ENCODE results near the gene HNMT.

HNMT gene

DNA sequence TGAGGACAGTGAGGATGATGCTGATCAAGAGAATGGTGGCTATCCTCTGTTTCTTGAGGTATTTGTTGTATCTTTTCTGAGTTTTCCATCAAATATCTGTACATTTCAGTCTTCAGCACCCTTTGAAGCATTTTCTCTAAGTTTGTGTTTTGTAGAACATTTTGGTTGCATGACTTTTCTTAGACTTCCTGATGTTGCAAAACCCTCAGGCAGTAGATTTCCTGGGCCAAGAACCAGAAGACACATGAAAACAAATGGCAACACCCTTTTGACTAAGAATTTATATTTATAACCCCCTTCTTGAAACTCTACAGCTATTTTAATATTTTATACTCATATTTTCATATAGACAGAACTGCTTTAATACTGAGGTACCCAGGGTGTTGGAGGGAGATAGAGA lies 16.2 kb downstream of the HNMT start:
- in situ Hi-C loops (cut with MboI; ENCODE audit: low sequenced_read_pairs, unreplicated experiment): no loop called here
- DNase-seq (ENCODE audit: low spot score): no peak
- TF ChIP-seq, protein P1, sequence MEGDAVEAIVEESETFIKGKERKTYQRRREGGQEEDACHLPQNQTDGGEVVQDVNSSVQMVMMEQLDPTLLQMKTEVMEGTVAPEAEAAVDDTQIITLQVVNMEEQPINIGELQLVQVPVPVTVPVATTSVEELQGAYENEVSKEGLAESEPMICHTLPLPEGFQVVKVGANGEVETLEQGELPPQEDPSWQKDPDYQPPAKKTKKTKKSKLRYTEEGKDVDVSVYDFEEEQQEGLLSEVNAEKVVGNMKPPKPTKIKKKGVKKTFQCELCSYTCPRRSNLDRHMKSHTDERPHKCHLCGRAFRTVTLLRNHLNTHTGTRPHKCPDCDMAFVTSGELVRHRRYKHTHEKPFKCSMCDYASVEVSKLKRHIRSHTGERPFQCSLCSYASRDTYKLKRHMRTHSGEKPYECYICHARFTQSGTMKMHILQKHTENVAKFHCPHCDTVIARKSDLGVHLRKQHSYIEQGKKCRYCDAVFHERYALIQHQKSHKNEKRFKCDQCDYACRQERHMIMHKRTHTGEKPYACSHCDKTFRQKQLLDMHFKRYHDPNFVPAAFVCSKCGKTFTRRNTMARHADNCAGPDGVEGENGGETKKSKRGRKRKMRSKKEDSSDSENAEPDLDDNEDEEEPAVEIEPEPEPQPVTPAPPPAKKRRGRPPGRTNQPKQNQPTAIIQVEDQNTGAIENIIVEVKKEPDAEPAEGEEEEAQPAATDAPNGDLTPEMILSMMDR (IDR thresholded peaks at IDR 0.05; ENCODE audit: borderline replicate concordance, control extremely low read depth, extremely low read depth, insufficient read depth, missing control alignments): no peak

DNA sequence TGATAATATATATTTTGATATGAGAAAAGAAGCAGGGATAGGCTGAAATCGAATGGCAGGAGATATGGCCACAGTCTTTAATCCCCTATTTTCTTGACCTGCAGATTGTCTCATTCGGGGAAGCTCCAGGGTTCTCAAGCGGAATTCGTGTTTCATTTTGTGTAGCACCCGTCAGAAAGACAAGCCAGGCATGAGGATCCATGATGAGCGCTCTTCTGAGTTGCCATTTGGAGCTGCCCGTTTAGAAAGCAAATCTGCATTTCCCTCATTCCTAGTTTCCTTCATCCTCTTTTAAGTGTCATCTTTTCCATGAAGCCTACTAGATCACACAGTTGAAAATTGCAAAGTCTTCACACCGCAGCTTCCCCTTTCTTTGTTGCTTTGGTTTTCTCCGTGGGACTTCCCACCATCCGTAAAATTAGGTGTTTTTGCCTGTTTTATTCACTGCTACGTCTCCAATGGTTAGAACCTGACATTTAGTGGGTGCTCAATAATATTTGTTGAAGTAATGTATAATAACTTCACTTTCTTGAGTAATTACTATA lies 16.9 kb downstream of the HNMT start:
- no peak for DNase-seq (ENCODE audit: low spot score)
- TF ChIP-seq, protein P1 (IDR thresholded peaks at IDR 0.05; ENCODE audit: borderline replicate concordance, control extremely low read depth, extremely low read depth, insufficient read depth, missing control alignments): no peak
- in situ Hi-C loops (cut with MboI; ENCODE audit: low sequenced_read_pairs, unreplicated experiment): no loop called here

- in situ Hi-C loops (cut with MboI; ENCODE audit: low sequenced_read_pairs, unreplicated experiment): no loop called here
- no peak for DNase-seq (ENCODE audit: low spot score)
- TF ChIP-seq, protein P1 (IDR thresholded peaks at IDR 0.05; ENCODE audit: borderline replicate concordance, control extremely low read depth, extremely low read depth, insufficient read depth, missing control alignments): no peak
Measured at GRCh38 chr2:137983581-137983980, 19.3 kb downstream of the HNMT start.

- TF ChIP-seq, protein P1 (IDR thresholded peaks at IDR 0.05; ENCODE audit: borderline replicate concordance, control extremely low read depth, extremely low read depth, insufficient read depth, missing control alignments): no peak
- in situ Hi-C loops (cut with MboI; ENCODE audit: low sequenced_read_pairs, unreplicated experiment): no loop called here
- DNase-seq (ENCODE audit: low spot score): no peak
Measured at GRCh38 chr2:137986268-137986667, 22.0 kb downstream of the HNMT start.

DNA sequence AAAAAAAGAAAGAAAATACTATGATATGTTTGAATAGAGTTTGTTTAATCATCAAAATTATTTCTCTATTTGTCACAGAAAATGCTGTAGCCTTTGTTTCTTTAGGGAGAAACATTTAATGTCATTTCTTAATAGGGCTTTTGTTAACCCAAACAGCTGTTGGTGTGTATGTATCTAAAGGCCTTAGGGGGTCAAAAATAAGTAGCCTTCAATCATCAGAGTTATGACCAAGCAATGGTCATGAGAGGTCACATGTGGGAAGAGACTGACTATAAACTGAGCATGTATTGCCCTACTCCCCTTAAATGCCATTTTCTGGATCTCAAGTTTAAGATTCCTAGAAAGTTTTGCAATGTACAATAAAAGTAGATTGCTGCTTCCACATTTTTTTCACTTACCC lies 22.7 kb downstream of the HNMT start:
- DNase-seq (ENCODE audit: low spot score): no peak
- TF ChIP-seq, protein P1 (IDR thresholded peaks at IDR 0.05; ENCODE audit: borderline replicate concordance, control extremely low read depth, extremely low read depth, insufficient read depth, missing control alignments): no peak
- in situ Hi-C loops (cut with MboI; ENCODE audit: low sequenced_read_pairs, unreplicated experiment): no loop called here

GRCh38 chr2:137991078-137991477 lies 26.8 kb downstream of the HNMT start:
- no peak for DNase-seq (ENCODE audit: low spot score)
- in situ Hi-C loops (cut with MboI; ENCODE audit: low sequenced_read_pairs, unreplicated experiment): no loop called here
- TF ChIP-seq, protein P1 (IDR thresholded peaks at IDR 0.05; ENCODE audit: borderline replicate concordance, control extremely low read depth, extremely low read depth, insufficient read depth, missing control alignments): no peak

All from GM13976 (cell line).